ENCODE results near the gene SPATA22.
A peak's percentile ranks its signal among the peaks of the same experiment; 100 is the strongest.
"Not testable (repeated sequence)": the region's sequence is repeated elsewhere in the genome, so short reads cannot be mapped to it uniquely, and the experiment has no call there.

The SPATA22 gene, protein sequence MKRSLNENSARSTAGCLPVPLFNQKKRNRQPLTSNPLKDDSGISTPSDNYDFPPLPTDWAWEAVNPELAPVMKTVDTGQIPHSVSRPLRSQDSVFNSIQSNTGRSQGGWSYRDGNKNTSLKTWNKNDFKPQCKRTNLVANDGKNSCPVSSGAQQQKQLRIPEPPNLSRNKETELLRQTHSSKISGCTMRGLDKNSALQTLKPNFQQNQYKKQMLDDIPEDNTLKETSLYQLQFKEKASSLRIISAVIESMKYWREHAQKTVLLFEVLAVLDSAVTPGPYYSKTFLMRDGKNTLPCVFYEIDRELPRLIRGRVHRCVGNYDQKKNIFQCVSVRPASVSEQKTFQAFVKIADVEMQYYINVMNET

DNA sequence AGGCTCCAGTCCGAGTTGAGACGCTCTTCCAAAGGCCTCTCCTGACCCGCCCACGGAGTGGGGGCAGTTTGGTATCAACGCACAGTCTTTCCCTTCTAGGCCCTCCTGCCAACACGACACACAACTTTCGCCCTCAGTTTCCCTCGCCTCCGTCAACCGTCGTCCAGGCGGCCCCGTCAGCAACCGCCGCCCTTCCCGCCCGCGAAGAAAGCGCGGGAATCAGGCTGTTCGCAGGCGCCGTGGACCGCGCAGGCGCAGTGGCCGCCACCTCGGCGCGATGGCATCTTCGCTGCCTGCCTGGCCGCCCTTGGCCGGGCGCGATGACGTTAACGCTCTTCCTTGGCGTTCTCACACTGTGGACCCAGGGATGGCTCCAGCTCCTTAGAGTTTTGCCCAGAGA, at the start of gene SPATA22:
Gene SPATA22 (minus strand): TSS at position 221 of the 400 bp plus-strand sequence. CDS start 2,494 bp downstream, outside the sequence.
- DNase-seq: no peak

DNA sequence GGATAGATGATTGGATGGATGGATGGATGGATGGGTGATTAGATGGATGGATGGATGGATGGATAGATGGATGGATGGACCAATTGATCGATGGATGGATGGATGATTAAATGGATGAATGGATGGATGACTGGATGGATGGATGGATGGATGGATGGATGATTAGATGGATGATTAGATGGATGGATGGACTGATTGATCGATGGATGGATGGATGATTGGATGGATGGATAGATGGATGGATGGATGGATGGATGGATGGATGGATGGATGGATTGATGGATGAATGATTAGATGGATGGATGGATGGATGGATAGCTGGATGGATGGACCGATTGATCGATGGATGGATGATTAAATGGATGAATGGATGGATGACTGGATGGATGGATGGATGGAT, 47.9 kb upstream of the SPATA22 start:
- DNase-seq: not testable (repeated sequence)

DNA sequence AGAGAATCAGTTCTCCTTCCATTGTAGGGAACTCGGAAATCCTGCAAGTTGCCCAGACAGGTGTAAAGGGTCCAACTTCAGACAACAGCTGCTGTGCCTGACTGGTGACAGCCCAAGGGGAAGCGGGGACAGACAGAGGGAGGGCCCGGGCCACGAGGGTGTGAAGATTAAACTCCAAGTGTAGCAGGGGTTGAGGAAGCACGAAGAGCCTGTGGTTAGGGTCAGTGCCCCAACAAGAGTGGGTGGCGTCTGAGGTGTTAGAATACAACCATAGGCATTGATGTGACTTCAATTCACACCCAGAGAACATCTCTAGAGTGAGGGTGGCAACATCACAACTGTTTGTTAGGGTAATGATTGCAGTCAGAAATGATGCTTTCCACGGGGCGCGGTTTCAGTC, 43.3 kb upstream of the SPATA22 start:
- no peak for DNase-seq

DNA sequence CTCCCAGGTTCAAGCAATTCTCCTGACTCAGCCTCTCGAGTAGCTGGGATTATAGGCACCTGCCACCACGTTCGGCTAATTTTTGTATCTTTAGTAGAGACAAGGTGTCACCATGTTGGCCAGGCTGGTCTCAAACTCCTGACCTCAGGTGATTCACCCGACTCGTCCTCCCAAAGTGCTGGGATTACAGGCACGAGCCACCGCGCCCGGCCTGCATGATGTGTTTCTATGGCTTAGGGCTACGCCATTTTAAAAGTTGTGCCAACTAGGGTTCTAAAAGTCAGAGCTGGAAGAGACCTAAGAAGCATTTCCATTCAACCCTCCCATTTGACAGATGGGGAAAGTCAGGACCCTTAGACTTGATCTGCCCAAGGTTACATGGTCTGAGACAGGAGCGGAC, 42.5 kb upstream of the SPATA22 start:
- DNase-seq: not testable (repeated sequence)

DNA sequence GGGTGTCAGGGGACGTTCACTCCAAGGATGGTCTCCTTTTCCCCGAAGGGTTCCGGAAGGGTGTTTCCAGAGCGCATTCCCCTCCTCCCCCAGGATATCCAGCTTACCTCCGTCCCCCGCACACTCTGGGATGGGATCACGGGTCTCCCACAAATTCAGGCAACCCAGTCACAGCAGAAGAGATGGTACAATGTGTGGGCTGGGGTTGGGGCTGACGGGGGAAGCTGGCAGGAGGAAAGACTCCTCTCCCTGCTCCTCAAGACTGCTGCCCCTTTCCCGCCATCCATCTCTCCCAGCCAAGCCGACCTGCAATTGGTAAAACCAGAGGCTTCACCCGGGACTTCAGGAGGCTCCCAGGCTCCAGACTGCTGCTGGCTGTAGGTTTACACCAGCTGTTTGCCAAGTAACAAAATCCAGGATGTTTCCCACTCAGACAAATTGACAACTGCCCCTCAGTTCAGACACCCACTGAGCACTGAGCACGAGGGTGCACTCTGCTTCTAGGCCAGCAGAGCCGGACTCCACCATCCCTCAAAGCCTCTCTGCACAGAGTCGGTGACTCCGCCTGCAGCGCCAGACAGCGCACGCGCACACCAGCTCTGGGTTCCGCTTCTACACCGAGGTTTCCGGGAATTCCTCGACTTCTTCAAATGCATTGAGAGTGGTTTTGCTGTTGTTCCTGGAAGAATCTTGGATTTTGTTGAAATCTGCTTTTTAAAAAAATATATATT, 41.9 kb upstream of the SPATA22 start:
- no peak for DNase-seq

DNA sequence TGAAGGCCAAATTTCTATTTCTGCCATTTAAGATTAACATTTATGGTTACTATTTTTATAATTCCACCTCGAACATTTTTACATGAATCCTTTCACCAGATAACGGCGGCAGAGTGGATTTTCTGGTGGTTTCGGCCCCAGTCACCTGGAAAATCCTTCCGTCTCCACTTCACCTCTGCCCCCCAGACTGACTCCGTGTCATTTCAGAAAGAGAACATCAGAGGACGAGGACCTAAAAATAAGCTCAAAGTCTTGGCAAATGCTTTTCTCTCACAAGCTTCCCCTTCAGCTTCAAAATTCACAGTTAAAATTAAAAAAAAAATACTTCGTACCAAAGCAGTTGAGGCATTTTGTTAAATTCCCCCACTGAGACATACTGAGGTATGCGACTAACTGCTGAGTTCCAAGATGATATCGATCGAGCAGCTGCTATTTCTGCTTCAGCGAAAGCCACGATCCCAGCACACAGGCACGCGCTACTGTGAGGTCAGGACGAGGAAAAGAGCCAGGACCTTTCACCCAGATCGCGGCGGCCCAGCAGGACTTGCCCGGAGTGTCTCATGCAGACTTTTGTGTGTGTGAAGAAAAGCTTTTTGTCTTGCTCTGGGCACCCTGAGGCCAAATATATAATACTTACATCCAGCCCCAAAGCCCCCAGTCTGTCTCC, 41.0 kb upstream of the SPATA22 start:
- no peak for DNase-seq

DNA sequence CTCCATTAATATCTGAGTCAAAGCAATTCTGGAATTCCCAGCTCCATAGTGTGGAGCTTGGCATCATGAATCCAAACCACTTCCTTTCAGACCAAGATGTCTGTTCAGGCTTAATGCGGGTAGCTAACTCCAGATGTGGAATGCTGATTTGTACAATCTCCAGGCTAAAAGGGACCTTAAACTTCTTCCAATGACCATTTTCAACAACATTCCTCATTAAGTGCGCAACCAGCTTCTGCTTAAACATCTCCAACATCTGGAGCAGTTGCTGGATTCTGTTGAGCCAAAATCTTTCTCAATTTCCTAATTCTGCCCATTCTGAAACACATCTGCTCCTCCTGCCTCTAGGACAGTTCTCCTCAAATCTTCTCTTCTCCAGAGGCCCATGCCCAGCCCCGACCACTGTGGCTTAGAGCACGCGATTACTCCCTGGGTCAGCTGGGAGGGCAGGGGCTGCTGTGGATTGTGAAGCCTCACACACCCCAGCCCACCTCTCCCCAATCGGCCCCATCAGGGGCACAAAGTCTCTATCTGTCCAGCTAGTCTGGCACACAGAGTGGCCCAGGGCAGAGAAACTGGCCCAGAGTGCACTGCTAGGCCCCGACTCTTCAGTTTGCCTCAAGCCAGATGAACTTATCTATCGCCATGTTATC, 40.4 kb upstream of the SPATA22 start:
- no peak for DNase-seq

DNA sequence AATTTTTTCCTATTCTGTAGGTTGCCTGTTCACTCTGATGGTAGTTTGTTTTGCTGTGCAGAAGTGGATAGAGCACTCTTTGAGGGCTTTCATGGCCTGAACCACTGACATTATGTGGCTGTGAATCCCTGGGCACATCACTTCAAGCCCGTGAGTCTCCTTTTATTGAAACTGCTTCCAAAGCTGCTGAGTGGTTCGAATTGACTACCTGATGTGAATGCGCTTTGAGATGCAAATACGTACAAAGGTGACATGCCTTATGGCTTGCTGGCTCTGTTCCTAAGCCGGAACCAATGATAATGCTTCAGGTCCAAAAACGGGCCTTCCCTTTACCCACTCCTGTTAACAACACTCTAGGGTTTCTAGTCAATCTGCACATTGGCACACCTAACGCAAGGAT, 38.5 kb upstream of the SPATA22 start:
- no peak for DNase-seq

DNA sequence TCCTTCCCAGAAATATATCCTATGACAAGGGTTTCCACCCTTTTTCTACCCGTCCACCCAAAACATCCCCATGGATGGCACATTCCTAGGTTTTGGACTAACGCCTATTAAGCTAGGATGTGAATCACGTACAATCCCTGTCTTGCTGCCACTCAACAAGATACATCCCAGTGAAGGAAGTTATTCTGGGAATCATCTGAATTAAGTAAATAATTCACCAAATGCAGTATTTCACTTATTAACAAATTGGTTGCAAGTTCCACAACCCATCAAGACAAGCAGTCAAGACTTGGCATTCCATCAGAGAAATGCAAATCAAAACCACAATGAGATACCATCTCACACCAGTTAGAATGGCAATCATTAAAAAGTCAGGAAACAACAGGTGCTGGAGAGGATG, 36.2 kb upstream of the SPATA22 start:
- no peak for DNase-seq

DNA sequence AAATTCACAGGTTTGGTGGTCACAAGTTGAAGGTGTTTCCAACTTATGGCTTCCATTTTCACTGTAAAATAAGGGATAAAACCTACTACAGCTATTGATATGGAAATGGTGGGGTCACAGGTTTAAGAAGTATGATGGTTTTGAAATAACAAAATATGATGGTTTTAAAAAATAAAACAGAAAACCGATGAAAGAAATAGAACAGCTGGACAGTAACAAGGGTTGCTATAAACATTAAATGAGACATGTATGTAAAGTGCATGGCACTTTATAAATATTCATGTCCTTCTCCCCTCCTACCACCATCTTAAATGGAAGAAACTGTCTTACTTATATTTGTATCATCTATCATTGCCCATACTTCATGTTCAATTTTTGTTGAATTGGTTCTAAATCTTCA, 35.5 kb upstream of the SPATA22 start:
- DNase-seq: no peak

DNA sequence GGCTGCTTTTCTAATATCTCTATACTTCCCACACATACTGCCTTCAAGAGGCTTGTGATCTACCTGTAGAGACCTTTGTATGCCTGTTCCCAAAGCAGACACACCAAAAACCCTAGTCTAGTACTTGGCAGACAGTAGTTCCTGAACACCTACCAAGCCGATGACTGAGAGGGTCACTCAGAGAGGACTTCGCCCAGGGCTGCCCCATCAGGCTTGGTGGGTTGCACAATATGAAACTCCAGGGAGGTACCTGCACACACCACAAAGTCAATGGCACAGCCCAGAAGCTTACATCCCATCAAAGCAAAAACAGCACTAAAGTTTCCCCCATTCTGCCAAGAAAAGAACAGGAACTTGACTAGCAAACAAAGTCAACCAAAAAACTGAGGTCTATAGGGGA, 34.4 kb upstream of the SPATA22 start:
- no peak for DNase-seq

DNA sequence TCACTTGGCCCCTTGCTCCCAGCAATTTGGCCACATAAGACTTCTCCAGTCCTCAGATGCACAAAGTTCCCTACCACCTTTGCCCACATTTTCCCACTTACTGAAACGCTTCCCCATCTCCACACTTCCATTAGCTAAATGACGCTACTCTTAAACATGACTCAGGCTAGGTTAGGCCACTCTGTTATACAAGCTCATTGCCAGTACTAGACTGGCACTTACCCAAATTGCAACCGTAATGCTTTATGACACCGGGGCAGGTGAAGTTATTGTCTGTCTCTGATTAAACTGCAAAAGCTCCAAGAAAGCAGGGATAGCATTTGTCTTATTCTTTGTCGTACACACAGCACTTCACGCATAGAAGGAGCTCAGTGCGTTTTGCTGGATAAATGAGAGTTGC, 33.4 kb upstream of the SPATA22 start:
- DNase-seq: no peak

DNA sequence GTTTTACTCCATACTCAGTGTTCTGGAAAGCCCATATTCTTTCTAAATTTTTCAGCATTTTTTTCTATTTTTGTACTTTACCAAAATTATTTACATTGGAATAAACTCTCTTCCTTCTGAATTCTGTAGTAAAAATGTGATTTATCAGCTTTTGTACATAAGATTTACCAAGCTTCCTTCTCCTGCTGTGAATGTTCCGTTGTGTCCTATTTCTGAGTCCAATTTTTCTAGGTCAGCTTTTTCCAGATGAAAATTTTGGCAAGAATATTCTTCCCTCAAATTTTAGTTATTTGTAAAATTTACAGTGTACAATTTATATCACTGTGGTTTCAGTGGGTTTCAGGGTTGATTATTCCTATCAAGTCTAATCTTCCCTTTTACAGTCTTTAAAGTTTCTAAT, 31.7 kb upstream of the SPATA22 start:
- DNase-seq: no peak

DNA sequence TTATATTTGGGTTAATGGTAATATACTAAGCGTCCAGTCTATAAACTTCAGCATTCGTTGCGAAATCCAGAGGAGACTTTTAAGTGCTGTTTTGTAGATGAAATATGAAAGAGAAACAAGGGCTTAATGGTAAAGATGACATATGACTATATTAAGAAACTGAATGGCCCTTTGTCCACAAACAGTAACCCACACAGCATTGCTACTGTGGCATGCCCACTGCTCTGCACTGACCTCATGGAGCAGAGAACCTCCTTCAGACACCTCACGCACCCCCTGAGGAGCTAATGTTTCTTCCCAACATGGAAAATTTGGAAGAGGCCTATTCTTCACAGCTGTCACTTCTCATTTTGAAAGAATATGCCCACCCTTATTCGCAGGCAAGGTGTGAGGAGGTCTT, 30.8 kb upstream of the SPATA22 start:
- no peak for DNase-seq

DNA sequence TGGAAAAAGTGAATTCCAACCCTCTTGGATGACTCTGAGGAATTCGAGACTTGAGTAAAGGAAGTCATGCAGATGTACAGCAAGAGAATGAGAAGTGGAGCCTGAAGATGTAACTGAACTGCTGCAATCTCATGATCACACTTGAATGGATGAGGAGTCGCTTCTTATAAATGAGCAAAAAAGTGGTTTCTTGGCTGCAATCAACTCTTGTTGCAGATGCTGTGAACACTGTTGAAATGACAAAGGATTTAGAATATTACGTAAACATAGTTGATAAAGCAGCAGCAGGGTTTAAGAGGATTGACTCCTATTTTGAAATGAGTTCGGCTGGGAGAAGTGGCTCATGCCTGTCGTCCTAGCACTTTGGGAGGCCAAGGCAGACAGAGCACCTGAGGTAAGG, 29.7 kb upstream of the SPATA22 start:
- no peak for DNase-seq

DNA sequence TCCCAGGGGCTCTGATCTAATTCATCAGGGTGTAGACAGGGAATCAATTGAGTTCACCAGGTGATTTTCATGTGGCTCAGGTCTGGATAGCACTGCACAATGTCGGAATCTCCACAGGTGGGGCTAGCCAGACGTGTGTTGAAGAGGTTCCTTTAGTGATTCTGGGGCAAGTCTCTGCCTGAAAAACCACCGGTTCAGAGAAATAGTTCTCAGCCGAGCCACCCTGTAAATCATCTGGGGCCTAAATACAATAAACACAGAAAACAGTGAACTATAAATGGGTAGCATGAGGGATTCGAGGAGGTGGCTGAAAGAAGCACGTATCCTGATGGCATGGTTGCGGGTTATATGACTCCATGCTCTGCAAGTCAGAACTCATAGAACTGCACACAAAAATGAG, 25.5 kb upstream of the SPATA22 start:
- DNase-seq: no peak

DNA sequence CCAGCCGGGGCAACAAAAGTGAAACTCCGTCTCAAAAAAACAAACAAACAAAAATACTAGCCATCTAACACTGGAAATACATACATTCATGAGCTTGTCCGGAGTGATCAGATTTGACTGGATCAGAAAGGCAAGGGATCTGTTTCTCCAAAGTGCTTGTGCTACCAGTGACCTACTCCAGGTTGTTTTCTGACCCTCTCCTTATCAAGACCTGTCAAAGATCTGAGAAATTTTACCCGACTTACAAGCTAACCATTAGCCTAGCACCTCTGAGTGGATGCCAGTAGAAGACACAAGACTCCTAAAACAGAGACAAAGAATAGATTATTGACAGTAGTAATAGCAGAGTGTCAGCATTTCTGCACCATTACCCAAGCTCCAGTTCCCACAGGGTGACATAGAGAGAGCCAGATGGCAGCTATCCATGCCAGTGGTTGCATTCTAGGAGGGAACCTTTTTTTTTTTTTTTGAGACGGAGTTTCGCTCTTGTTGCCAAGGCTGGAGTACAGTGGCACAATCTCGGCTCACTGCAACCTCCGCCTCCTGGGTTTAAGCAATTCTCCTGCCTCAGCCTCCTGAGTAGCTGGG, 14.0 kb upstream of the SPATA22 start:
- DNase-seq: peak; percentile 91

DNA sequence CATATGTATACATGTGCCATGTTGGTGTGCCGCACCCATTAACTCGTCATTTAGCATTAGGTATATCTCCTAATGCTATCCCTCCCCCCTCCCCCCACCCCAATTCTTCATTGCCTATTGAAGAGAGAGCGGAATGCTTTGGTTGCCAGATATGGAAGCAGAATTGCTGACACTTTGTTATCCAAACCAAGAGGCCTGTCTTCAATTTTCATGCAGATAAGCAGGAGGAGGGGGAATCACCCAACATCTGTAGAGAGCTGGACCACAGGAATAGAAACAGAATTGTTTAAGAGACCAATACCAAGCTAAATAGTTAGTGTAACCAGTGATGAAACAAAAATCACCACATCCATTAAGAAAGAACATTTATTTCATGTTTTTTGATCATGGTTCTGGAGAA, 11.2 kb upstream of the SPATA22 start:
- DNase-seq: no peak

DNA sequence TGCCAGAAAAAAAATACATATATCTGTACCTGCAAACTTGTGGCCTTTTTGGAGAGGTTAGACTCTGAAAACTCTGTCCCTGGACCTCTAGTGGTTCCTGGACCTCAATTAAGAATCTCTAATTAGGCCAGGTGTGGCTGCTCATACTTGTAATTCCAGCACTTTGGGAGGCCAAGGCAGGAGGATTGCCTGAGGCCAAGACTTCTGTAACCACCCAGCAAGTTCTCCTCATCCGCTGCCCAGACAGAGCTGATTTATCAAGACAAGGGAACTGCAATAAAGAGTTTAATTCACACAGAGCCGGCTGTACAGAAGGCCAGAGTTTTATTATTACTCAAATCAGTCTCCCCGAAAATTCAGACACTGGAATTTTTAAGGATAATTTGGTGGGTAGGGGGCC, 8.4 kb upstream of the SPATA22 start:
- no peak for DNase-seq

DNA sequence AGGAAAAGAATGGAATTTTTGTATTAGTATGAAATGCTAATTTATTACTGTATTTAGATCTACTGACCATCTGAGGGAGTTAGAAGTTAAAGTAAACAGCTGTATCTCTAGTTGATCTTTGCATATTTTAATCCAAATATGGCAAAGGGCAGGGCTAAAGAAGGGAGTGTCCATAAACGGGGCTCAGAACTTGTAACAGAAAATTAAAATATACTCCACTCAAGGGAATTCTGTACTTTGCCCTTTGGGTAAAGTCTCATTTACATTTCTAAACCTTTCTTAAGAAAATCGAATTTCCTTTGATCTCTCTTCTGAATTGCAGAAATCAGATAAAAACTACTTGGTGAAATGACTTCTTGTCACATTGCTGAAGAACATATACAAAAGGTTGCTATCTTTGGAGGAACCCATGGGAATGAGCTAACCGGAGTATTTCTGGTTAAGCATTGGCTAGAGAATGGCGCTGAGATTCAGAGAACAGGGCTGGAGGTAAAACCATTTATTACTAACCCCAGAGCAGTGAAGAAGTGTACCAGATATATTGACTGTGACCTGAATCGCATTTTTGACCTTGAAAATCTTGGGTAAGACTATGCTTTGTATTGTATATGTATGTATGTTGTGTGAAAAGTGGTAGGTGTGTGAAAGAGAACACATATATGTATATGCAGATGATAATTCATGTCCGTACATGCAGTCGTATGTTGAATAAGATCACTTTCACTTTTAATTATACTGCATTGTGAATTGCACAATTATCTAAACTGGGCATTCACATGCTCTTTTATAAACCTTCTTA, 4.4 kb upstream of the SPATA22 start, which contains the start of gene ASPA:
Gene ASPA (plus strand): TSS at position 186 of the 799 bp plus-strand sequence. CDS start 163 bp downstream, at position 349.
- no peak for DNase-seq

DNA sequence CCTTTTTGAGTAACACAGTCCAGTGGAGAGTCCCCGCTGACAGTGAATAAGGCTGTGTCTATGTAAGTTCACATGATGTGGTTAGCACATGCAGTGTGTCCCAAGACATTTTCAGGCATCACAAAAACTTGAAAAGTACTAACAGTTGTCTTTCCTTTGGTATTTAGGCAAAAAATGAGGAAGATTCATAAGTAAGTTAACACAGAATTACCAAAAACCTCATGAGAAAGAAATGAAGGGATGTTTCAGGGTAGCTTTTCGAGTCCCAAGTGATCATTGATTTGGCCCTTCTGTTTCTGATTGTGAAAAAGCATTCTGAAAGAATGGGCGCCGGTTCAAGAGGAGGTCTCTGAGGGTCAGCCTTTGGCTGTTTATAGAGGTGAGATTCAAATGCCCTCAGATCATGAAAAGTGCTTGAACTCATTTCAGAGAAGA, 3.6 kb upstream of the SPATA22 start:
- no peak for DNase-seq

DNA sequence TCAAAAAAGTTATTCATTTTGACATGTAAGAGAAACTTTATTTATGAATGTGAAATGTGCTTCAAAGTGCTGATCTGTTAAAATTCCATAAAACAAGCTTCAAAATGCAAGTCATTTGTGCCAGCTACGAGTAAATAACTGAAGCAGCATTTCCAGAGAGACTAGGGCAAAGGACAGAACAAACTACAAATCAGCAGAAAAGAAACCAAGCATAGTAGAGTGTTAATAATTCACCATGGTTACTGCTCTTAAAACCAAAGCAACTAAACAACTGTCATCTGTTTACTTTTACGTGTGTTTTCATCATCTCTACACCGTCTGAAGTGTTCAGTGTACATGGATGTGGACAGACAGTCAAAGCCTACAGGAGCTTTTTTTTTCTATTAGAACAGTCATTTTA, 2.6 kb upstream of the SPATA22 start:
- peak; percentile 30 for DNase-seq
